Stimulated activated CD4-positive, alpha-beta T cell treated with anti-CD3 and anti-CD28 coated beads, Interleukin-2, amount 100 ng/mL, for 48 hours (primary cell): Measurements from ENCODE around the gene ZNF483.
"Not testable (repeated sequence)": the region's sequence is repeated elsewhere in the genome, so short reads cannot be mapped to it uniquely, and the experiment has no call there.

Experiments
- DNase-seq, 2 donors: peaks; one replicate each; pipeline ENCODE4 v3.0.0-alpha.2; 2020

The ZNF483 gene

DNA sequence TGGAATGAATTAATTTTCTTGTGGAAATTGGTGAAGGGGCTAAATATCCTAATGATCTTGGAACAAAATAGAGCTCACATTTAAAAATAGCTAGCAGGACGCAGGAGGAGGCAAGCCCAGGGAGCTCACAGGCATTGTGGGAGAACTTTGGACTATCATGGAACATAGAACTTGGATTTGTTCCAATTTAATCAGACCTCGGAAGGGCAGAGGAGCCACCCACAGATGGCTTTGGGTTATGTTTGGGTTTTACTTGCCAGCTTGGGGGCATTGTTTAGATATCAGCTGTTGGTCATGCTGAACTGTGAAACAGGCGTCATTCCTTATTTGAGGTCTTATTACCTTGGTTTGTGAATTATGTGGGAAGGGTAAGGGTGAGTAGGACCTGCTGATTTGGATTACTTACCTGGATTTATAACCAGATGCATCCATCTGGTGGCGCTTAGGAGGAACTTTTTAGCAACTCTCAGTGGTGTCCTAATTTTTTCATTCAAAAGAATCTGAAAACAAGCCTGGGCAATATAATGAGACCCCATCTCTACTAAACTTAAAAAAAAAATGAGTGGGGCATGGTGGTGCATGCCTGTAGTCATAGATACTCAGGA lies 88.6 kb downstream of the ZNF483 start:
- DNase-seq: no peak

DNA sequence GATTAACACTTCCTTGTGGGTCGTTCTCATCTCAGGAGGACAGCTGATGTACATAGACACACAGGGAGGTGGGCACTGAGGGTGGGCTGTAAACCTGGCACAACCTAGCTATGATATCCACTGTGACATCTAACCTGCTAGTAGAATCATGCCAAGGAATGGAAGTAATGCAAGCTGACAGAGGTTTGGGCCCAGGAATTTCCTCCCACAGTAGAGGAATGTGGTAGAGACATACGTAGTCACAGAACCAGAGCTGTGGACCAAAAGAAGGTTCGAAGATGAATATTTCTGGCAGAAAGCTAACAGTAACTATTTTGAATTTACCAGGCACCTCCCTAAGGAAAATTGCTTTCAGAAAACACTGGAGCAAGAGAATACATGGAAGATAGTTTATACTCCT lies 90.9 kb downstream of the ZNF483 start:
- DNase-seq: no peak

DNA sequence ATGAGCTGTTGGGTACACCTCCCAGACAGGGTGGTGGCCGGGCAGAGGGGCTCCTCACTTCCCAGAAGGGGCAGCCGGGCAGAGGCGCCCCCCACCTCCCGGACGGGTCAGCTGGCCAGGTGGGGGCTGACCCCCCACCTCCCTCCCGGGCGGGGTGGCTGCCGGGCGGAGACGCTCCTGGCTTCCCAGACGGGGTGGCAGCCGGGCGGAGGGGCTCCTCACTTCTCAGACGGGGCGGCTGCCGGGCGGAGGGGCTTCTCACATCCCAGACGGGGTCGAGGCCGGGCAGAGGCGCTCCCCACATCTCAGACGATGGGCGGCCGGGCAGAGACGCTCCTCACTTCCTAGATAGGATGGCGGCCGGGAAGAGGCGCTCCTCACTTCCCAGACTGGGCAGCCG lies 92.4 kb downstream of the ZNF483 start:
- not testable (repeated sequence) for DNase-seq

DNA sequence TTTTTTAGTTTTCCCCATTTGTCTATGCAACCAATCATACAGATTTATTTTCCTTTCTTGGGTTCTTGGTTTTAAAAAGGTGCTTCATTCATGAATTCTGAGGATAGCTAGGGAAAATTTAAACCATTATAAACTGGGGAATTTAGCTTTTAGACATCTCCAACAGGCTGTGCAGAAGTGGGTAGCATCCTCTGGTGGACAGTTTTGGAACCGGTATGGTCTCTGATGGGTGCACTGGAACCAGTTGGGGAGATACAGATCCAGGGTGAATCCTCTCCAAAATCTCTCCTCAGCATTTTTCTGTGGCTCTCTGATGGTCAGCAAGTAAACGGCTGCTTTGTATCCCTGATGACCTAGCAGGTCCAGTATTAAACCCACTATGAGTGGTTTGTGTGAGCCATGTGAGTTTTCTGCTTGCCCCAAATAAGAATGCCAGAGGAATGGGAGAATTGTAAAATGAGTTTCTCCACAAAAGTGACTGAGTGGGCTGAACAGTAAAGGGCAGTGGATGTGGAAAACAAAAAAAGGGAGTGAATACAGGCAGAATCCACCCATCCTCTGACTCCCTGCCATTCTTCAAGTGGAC lies 97.0 kb downstream of the ZNF483 start:
- no peak for DNase-seq

DNA sequence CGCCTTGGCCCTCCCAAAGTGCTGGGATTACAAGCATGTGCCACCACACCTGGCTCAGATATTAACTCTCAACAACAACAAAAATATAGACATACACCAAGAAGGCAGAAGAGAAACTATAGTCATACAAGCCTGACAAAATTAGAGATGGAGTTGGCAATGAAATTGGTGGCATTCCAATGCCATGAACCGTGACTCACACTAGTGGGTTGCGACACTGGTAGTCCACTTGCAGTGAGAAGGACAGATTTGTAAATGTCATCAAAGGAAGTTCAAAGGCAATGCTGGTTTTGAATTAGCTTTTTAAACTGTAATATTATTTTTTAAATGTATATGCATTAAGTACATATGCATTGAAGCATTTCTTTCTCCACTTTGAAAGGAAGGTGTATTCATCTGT lies 97.6 kb downstream of the ZNF483 start:
- no peak for DNase-seq
